ENCODE data around the gene ZNF613.
A peak's percentile ranks its signal among the peaks of the same experiment; 100 is the strongest.
"Not testable (repeated sequence)": the region's sequence is repeated elsewhere in the genome, so short reads cannot be mapped to it uniquely, and the experiment has no call there.

The ZNF613 gene

GRCh38 chr19:51926784-51927741 is at the start of gene ZNF613:
Gene ZNF613 (plus strand): TSS chr19:51927472. CDS start chr19:51936221, 8,749 bp downstream.
- DNase-seq = peak; percentile 84

GRCh38 chr19:51882518-51882917 is 44.8 kb upstream of the ZNF613 start:
- DNase-seq = no peak

GRCh38 chr19:51884713-51885112 is 42.6 kb upstream of the ZNF613 start:
- DNase-seq = no peak

- peak; percentile 78 to 80 for DNase-seq
These were observed 39.5 kb upstream of the ZNF613 start, which contains the start of gene ZNF577 for GRCh38 chr19:51887522-51888498. Gene ZNF577 (minus strand): TSS chr19:51887951. CDS start chr19:51880382, 7,569 bp downstream.

- DNase-seq = no peak
These were observed 37.3 kb upstream of the ZNF613 start for GRCh38 chr19:51889934-51890333.

GRCh38 chr19:51891193-51891747 is 36.0 kb upstream of the ZNF613 start:
- DNase-seq = no peak

- DNase-seq = no peak
These were observed 25.4 kb upstream of the ZNF613 start for GRCh38 chr19:51901860-51902259.

GRCh38 chr19:51903192-51903591 is 24.1 kb upstream of the ZNF613 start:
- no peak for DNase-seq

- peak; percentile 81 to 82 for DNase-seq
These were observed 22.7 kb upstream of the ZNF613 start, which contains the start of gene ZNF649 for GRCh38 chr19:51904331-51905165. Gene ZNF649 (minus strand): TSS chr19:51905017. CDS start chr19:51900107, 4,910 bp downstream.

GRCh38 chr19:51905206-51905605 is 22.1 kb upstream of the ZNF613 start:
- no peak for DNase-seq

GRCh38 chr19:51905639-51906038 is 21.6 kb upstream of the ZNF613 start:
- not testable (repeated sequence) for DNase-seq

- not testable (repeated sequence) for DNase-seq
These were observed 21.2 kb upstream of the ZNF613 start for GRCh38 chr19:51906108-51906507.

- not testable (repeated sequence) for DNase-seq
These were observed 19.3 kb upstream of the ZNF613 start for GRCh38 chr19:51907981-51908380.

- DNase-seq = no peak
These were observed 11.9 kb upstream of the ZNF613 start for GRCh38 chr19:51915324-51915867.

GRCh38 chr19:51916167-51916566 is 11.1 kb upstream of the ZNF613 start:
- no peak for DNase-seq

GRCh38 chr19:51919606-51920005 is 7.7 kb upstream of the ZNF613 start:
- no peak for DNase-seq

GRCh38 chr19:51921949-51922348 is 5.3 kb upstream of the ZNF613 start:
- no peak for DNase-seq

GRCh38 chr19:51926426-51926783 is 867 bp upstream of the ZNF613 start:
- DNase-seq = no peak

GRCh38 chr19:51927859-51928258 is 587 bp downstream of the ZNF613 start:
- no peak for DNase-seq

GRCh38 chr19:51931921-51932320 is 4.6 kb downstream of the ZNF613 start:
- DNase-seq = no peak

GRCh38 chr19:51938936-51939335 is 11.7 kb downstream of the ZNF613 start:
- DNase-seq = no peak
